H9 (cell line): ENCODE results near the gene SWI5. TPM values are rescaled to one million over a fixed set of nuclear protein-coding genes. Genes with fewer than 3 reads are reported as not detected.

ENCODE experiments used
- DNase-seq: peaks from one replicate; pipeline ENCODE4 v3.0.0-alpha.2; 2017
- H2AFZ ChIP-seq: one replicate; pipeline ENCODE4 v1.6.1; 2013; ENCODE audit warnings: mild to moderate bottlenecking, low read length, control low read depth, moderate library complexity
- H2AK5ac ChIP-seq: 2 replicates; pipeline ENCODE4 v1.6.1; 2013; ENCODE audit warnings: low read length, control low read depth, mixed read lengths; ENCODE audit not compliant: insufficient read length
- H2BK120ac ChIP-seq: one replicate; pipeline ENCODE4 v1.6.1; 2013; ENCODE audit warnings: low read depth, mild to moderate bottlenecking, low read length, control low read depth, inconsistent platforms; ENCODE audit not compliant: poor library complexity, severe bottlenecking
- H2BK12ac ChIP-seq: 2 replicates; pipeline ENCODE4 v1.6.1; 2013; ENCODE audit warnings: low read length, control low read depth, mixed read lengths, low read depth; ENCODE audit not compliant: insufficient read length
- H2BK15ac ChIP-seq: 2 replicates; pipeline ENCODE4 v1.6.1; 2013; ENCODE audit warnings: low read depth, low read length, control low read depth
- H2BK20ac ChIP-seq: one replicate; pipeline ENCODE4 v1.6.1; 2013; ENCODE audit warnings: low read depth, mild to moderate bottlenecking, low read length, control low read depth, inconsistent platforms; ENCODE audit not compliant: poor library complexity, severe bottlenecking
- H2BK5ac ChIP-seq: 2 replicates; pipeline ENCODE4 v1.6.1; 2013; ENCODE audit warnings: low read length, control low read depth, mixed read lengths; ENCODE audit not compliant: insufficient read length
- H3K14ac ChIP-seq: 2 replicates; pipeline ENCODE4 v1.6.1; 2013; ENCODE audit warnings: low read length, control low read depth; ENCODE audit not compliant: insufficient read depth
- H3K18ac ChIP-seq: 2 replicates; pipeline ENCODE4 v1.6.1; 2013; ENCODE audit warnings: low read depth, mild to moderate bottlenecking, mixed read lengths, low read length, control low read depth; ENCODE audit not compliant: insufficient read length
- H3K23ac ChIP-seq: 2 replicates; pipeline ENCODE4 v1.6.1; 2013; ENCODE audit warnings: low read length, control low read depth, mixed read lengths, low read depth; ENCODE audit not compliant: insufficient read length
- H3K23me2 ChIP-seq: 2 replicates; pipeline ENCODE4 v1.6.1; 2013; ENCODE audit warnings: low read depth, mild to moderate bottlenecking, mixed read lengths, low read length, control low read depth; ENCODE audit not compliant: insufficient read length, poor library complexity, severe bottlenecking
- H3K27ac ChIP-seq: 2 replicates; pipeline ENCODE4 v1.5.1; 2013; ENCODE audit warnings: low read length, control low read depth, mixed read lengths, low read depth; ENCODE audit not compliant: insufficient read length
- H3K27me3 ChIP-seq: 2 replicates; pipeline ENCODE4 v1.6.1; 2013; ENCODE audit warnings: low read length, control low read depth, inconsistent platforms; ENCODE audit not compliant: insufficient read depth
- H3K4ac ChIP-seq: 2 replicates; pipeline ENCODE4 v1.6.1; 2013; ENCODE audit warnings: low read depth, mild to moderate bottlenecking, control low read depth, inconsistent platforms, low read length, moderate library complexity
- H3K4me1 ChIP-seq: 2 replicates; pipeline ENCODE4 v1.6.1; 2013; ENCODE audit warnings: low read length, control low read depth, inconsistent platforms; ENCODE audit not compliant: insufficient read depth
- H3K4me2 ChIP-seq: 2 replicates; pipeline ENCODE4 v1.6.1; 2013; ENCODE audit warnings: low read length, control low read depth, mixed read lengths; ENCODE audit not compliant: insufficient read length, insufficient read depth
- H3K56ac ChIP-seq: 2 replicates; pipeline ENCODE4 v1.6.1; 2013; ENCODE audit warnings: low read depth, mild to moderate bottlenecking, mixed read lengths, low read length, control low read depth; ENCODE audit not compliant: insufficient read length
- H3K79me1 ChIP-seq: 2 replicates; pipeline ENCODE4 v1.6.1; 2013; ENCODE audit warnings: low read depth, mild to moderate bottlenecking, moderate library complexity, low read length, control low read depth, inconsistent platforms; ENCODE audit not compliant: insufficient read depth, poor library complexity, severe bottlenecking
- H3K79me2 ChIP-seq: 2 replicates; pipeline ENCODE4 v1.6.1; 2013; ENCODE audit warnings: low read length, control low read depth, inconsistent platforms; ENCODE audit not compliant: insufficient read depth
- H3K9ac ChIP-seq: 2 replicates; pipeline ENCODE4 v1.6.1; 2013; ENCODE audit warnings: low read length, control low read depth, mixed read lengths; ENCODE audit not compliant: insufficient read length; ENCODE audit errors: extremely low read depth
- H3K9me3 ChIP-seq: one replicate; pipeline ENCODE4 v1.6.1; 2013; ENCODE audit warnings: low read depth, low read length, inconsistent platforms; ENCODE audit not compliant: control insufficient read depth
- H3T11ph ChIP-seq: one replicate; pipeline ENCODE4 v1.6.1; 2013; ENCODE audit warnings: mild to moderate bottlenecking, low read length, control low read depth, inconsistent platforms
- H4K20me1 ChIP-seq: one replicate; pipeline ENCODE4 v1.6.1; 2013; ENCODE audit not compliant: control insufficient read depth, insufficient read length, insufficient read depth
- H4K5ac ChIP-seq: 2 replicates; pipeline ENCODE4 v1.6.1; 2013; ENCODE audit warnings: low read depth, mild to moderate bottlenecking, mixed read lengths, low read length, control low read depth; ENCODE audit not compliant: insufficient read length
- H4K8ac ChIP-seq: replicated peaks from 2 replicates; pipeline ENCODE4 v1.6.1; 2013; ENCODE audit warnings: low read length, control low read depth, mixed read lengths, low read depth; ENCODE audit not compliant: insufficient read length
- H4K91ac ChIP-seq: 2 replicates; pipeline ENCODE4 v1.6.1; 2013; ENCODE audit warnings: low read depth, mild to moderate bottlenecking, moderate library complexity, mixed read lengths, low read length, control low read depth; ENCODE audit not compliant: insufficient read length
- H3K27ac Mint-ChIP-seq, 3 experiments: 2 replicates in 2 of 3; 3 replicates in 1 of 3; pipeline ENCODE4 v1.8.0; 2020 to 2021; ENCODE audit warnings: mixed read lengths in 3 of 3, mild to moderate bottlenecking in 1 of 3, moderate library complexity in 1 of 3
- H3K27me3 Mint-ChIP-seq: 2 replicates; pipeline ENCODE4 v1.8.0; 2021; ENCODE audit warnings: low read depth, mild to moderate bottlenecking, moderate library complexity, mixed read lengths
- H3K36me3 Mint-ChIP-seq, 3 experiments: 2 replicates in 2 of 3; 3 replicates in 1 of 3; pipeline ENCODE4 v1.8.0; 2020 to 2021; ENCODE audit warnings: low read depth in 3 of 3, mixed read lengths in 3 of 3; ENCODE audit not compliant: insufficient read depth in 1 of 3
- H3K4me1 Mint-ChIP-seq, 2 experiments: 2 replicates each; pipeline ENCODE4 v1.8.0; 2020; ENCODE audit warnings: mixed read lengths in 2 of 2
- H3K4me3 Mint-ChIP-seq, 2 experiments: 2 replicates in 1 of 2; 3 replicates in 1 of 2; pipeline ENCODE4 v1.8.0; 2020 to 2021; ENCODE audit warnings: mild to moderate bottlenecking in 2 of 2, mixed read lengths in 2 of 2, moderate library complexity in 1 of 2
- H3K9me3 Mint-ChIP-seq, 2 experiments: 2 replicates in 1 of 2; 3 replicates in 1 of 2; pipeline ENCODE4 v1.8.0; 2020; ENCODE audit warnings: mild to moderate bottlenecking in 2 of 2, mixed read lengths in 2 of 2, moderate library complexity in 1 of 2
- WGBS: extraction: QIAGEN DNeasy Blood & Tissue Kit; methylation state at CpG from one replicate; pipeline ENCODE4 v1.1.7; 2013; ENCODE audit warnings: missing lambda C conversion rate, low lambda C conversion rate, mixed read lengths; ENCODE audit not compliant: insufficient read length; ENCODE audit errors: extremely low coverage; 5-methylcytosine and 5-hydroxymethylcytosine counted together
- total RNA-seq: library from RNA; stranded (reverse); gene quantifications from 2 replicates; pipeline ENCODE4 v1.2.1, GENCODE V29; 2021
- TF ChIP-seq, protein P1 (sequence below): fragments of 200-600 bp; sonication (generic); conservative IDR thresholded peaks from 3 replicates; pipeline ENCODE4 v1.8.0; 2021; ENCODE audit warnings: antibody characterized with exemption, mild to moderate bottlenecking

SWI5 gene
- total RNA-seq, 1 experiment from 2014 or later = 25.6 TPM

DNA sequence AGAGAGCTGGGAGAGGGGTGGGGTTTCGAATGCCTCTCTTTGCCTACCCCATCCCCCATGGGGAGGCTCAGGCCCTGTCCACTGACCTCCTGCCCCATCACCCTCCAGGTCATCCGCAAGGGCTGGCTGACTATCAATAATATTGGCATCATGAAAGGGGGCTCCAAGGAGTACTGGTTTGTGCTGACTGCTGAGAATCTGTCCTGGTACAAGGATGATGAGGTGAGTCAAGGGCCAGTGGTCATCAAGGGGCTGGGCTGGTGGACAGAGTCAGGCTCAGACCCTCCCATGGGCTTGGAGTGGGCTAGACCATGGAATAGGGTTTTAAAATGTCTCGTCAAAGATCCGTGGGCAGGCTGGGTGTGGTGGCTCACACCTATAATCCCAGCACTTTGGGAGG lies 34.0 kb upstream of the SWI5 start:
- H3K56ac ChIP-seq = no peak overlapping the region
- H3K9me3 ChIP-seq = no peaks in the 10 kb centered on the region
- peaks cover 15 to 21% of the 10 kb centered on the region in 2 experiments for H3K4me1 Mint-ChIP-seq
- no CpG with 5 or more reads among the region's 4 CpGs for WGBS
- H3K79me1 ChIP-seq = no peaks in the 10 kb centered on the region
- H3K4ac ChIP-seq = no peak overlapping the region
- no peak overlapping the region for H2BK12ac ChIP-seq
- H3K14ac ChIP-seq = no peak overlapping the region
- H3T11ph ChIP-seq = no peak overlapping the region
- DNase-seq = no peak
- H3K4me2 ChIP-seq = no peak overlapping the region
- H2BK15ac ChIP-seq = no peak overlapping the region
- no peak overlapping the region for H3K18ac ChIP-seq
- no peak overlapping the region for H2BK120ac ChIP-seq
- H3K4me3 Mint-ChIP-seq = no peak overlapping the region
- H2BK5ac ChIP-seq = no peak overlapping the region
- H3K79me2 ChIP-seq = no peaks in the 10 kb centered on the region
- H3K9me3 Mint-ChIP-seq = no peaks in the 10 kb centered on the region
- no peak overlapping the region for H4K5ac ChIP-seq
- no peaks in the 10 kb centered on the region for H3K27me3 ChIP-seq
- peaks cover 5% of the 10 kb centered on the region for H4K20me1 ChIP-seq
- H3K23me2 ChIP-seq = no peaks in the 10 kb centered on the region
- H3K27ac ChIP-seq = no peak overlapping the region
- TF ChIP-seq, protein P1, sequence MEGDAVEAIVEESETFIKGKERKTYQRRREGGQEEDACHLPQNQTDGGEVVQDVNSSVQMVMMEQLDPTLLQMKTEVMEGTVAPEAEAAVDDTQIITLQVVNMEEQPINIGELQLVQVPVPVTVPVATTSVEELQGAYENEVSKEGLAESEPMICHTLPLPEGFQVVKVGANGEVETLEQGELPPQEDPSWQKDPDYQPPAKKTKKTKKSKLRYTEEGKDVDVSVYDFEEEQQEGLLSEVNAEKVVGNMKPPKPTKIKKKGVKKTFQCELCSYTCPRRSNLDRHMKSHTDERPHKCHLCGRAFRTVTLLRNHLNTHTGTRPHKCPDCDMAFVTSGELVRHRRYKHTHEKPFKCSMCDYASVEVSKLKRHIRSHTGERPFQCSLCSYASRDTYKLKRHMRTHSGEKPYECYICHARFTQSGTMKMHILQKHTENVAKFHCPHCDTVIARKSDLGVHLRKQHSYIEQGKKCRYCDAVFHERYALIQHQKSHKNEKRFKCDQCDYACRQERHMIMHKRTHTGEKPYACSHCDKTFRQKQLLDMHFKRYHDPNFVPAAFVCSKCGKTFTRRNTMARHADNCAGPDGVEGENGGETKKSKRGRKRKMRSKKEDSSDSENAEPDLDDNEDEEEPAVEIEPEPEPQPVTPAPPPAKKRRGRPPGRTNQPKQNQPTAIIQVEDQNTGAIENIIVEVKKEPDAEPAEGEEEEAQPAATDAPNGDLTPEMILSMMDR = no peak
- H3K36me3 Mint-ChIP-seq = peaks cover 14 to 27% (median 21%) of the 10 kb centered on the region in 3 experiments
- no peak overlapping the region for H3K23ac ChIP-seq
- H2BK20ac ChIP-seq = no peak overlapping the region
- H2AK5ac ChIP-seq = no peak overlapping the region
- peak overlapping the region in 1 of 3 experiments; percentile 90; a peak in 2 of 7 replicates for H3K27ac Mint-ChIP-seq
- no peaks in the 10 kb centered on the region; the same call in 1 of the 2 replicates for H3K27me3 Mint-ChIP-seq
- H4K8ac ChIP-seq = no peak overlapping the region
- no peak overlapping the region for H4K91ac ChIP-seq
- H2AFZ ChIP-seq = no peak overlapping the region
- no peak overlapping the region for H3K9ac ChIP-seq
- peaks cover 5% of the 10 kb centered on the region; the same call in 1 of the 2 replicates for H3K4me1 ChIP-seq
